GM21737 (cell line): ENCODE measurements around the gene DHRS7B.
A peak's percentile ranks its signal among the peaks of the same experiment; 100 is the strongest.
"Not testable (repeated sequence)": the region's sequence is repeated elsewhere in the genome, so short reads cannot be mapped to it uniquely, and the experiment has no call there.

Experiments
- ATAC-seq: cut with Tn5 transposase; IDR thresholded peaks from one replicate; pipeline ENCODE4 v1.9.1; 2021; ENCODE audit warnings: mild to moderate bottlenecking, moderate library complexity; ENCODE audit not compliant: unreplicated experiment

The DHRS7B gene

GRCh38 chr17:21202512-21202911 is 75.7 kb downstream of the DHRS7B start:
- ATAC-seq: no peak

- ATAC-seq: no peak
These were observed 78.2 kb downstream of the DHRS7B start for GRCh38 chr17:21204935-21205334.

- ATAC-seq: no peak
These were observed 81.6 kb downstream of the DHRS7B start for GRCh38 chr17:21208352-21208751.

- ATAC-seq: no peak
These were observed 82.9 kb downstream of the DHRS7B start for GRCh38 chr17:21209511-21210175.

DNA sequence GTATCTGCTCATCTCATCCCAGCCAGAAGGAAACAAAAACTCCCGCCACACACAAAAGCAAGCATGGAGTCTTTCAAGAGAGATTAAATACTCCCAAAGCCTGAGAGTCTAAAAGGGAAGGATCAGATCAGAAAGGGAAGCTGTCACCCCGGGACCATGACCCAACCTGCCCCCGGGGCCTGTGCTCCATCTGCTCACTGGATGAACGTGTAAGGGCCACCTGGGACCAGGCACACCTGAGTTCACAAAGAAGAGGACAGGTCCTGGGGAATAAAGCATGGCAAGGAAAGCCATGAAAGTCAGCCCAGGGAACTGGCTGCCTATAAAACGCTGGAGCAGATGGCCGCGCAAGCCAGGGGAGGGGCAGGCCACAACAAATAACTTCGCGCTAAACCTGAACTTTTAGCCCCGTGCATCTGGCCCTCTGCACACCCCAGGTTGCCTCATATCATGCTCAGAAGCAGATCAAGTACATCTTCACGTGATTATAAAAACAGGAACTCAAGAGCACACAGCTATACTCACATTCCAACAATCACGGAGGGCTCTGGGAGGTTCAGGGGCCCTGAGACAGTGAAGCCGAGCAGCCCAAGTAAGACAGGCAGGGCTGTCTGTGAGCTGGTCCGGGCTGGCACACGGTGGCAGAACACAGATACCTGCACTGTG is 83.8 kb downstream of the DHRS7B start:
- ATAC-seq: no peak

DNA sequence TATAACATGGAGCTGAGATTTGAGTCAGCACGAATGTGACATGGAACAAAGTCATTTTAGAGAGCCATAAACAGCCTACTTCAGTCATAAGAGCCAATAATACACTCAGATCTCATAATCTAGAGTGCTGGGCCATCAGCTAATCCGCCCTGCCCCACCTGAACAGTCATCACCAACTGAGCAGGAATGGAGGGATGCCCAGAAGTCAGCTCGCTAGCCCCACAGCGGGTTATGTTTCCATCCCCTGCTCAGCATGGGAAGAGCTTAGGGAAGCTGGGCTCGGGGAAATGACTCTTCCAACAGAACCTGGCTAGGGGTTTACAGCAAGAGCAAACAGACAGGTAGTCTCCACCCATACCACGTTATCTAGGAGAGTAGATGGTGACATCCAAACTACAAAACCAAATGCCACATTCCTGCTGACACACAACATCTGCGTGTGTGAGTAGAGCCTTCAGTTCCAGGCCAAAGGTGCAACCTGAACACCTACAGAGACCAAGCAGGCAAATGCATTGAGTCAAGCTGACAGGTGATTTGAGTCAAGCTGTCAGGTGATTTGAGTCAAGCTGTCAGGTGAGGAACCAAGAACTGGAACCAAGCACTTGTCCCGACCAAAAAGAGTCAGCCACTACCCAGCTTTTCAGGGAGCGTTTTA is 85.2 kb downstream of the DHRS7B start:
- no peak for ATAC-seq

DNA sequence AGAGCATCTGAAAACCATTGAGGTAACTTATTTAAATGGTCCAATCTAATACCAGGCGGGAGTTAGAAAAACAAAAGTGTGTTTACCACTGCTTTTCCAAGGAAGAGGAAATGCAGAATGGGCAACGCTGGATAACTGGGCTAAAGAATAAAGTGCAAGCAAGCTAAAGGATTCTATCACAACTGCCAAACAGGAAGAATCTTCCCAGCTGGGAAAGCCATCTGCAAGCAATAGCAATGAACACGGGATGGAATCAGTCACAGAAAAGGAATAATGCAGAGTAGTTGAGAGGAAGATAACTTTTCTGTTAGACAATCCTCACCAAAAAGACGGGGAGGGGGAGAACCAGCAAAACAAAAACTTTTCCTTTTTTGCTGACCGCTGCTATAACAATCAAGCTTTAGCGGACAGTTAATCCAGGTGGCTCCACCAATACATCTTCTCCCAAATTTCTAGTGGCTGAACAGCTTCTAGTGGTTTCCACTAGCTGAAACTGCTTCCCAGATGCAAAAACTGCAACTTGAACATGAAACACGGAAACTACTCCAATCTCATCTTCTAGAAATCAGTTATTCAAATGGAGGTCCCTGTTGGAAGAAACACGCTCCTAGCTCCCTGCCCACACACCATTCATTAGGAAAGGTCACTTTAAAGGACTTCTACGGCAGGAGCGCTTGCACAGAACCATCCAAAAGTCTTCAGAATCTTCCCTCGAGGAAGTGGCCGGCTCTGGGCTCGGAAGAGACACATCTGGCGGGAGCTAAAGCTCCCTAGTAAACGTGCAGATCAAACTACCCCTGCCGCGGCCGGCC is 86.3 kb downstream of the DHRS7B start:
- ATAC-seq: no peak

DNA sequence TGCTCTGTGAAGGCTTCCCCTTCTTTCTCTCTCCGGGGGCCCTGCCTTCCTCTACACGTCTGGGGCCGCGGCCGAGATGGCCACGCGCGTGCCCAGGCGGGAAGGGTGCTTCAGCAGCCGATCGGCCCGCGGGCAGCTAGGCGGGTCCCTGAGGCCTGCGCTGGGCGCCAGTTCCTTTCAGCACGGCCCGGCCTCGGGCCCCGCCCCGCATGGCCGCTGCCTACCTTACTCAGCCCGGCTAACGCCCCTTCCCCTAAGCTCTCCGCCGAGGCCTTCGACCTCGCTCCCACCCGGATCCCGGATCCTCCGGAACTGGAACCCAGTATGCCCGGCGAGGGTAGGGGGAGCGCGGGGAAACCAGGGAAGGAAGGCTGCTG is 86.9 kb downstream of the DHRS7B start:
- ATAC-seq: peak; percentile 11

DNA sequence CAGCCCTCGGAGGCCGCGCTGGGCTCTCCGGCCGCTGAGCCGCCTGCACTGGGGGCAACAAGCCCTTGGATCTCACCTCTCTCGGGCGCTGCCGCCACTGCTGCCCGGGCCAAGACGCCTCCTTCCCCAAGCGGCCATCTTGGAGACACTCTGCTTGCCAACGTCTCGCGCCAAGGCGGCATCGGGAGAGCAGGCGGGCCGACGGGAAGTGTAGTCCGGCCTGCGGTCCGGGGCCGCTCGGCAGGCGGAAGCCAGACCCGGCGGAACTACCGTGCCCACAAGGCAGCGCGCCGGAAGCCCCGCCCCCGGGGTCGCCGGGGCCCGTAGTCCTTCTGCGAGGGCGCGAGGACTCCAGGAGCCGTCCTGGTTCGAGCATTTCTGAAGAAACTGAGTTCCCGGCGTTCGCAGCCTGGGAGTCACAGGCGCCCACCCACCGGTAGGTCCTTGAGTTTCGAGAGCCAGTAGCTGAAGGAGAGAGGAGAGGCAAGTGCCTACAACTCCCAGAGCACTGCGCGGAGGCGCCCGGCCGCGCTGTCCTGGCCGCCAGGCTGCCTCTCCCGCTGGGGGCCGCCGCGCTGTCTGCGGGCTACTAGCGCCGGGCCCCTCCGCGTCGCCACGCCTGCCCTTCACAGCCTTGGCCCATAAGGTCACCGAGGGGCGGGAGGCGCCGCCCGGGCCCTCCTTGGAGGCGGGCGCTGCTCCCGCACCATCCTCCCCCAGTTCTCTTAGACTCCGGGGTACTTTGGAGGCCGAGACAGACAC is 87.4 kb downstream of the DHRS7B start, which contains the start of gene TMEM11:
TMEM11 (minus strand) TSS at position 147 of the 762 bp plus-strand sequence; CDS start at position 138, 9 bp downstream.
- ATAC-seq: peak; percentile 85

DNA sequence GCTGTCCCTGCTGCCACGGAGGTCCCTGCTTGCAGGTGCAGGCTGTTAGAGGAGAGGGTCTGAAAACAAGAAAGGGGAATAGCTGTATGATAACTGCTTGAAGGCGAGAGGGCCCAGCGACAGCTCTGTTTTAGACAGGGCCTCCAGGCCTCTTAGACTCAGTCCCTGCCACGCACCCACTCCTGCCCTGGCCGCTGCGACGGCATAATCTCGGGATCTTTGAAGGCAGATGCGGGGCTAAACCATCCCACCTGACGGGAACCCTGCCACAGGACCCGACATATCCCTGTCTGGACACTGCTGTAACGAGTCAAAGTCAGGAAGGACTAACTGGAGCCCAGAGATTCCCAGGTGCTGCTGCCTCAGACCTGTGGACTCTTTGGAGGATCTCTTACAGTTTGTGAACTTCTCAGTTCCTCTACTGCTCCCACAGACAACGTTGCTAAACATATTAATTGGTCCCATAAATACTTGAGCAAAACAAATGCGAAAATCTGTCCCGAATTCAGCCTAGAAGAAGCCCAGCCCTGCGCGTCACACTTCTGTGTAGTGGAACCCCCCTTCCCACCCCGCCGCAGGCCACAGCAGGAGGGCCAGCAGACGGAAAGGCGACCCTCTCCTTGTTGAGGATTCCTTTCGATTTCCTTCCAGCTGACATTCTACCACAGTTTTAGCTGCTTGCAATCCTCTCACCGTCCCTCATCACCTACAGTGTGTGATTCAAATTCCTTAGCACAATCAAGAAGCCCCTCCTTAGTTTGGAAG is 88.2 kb downstream of the DHRS7B start:
- ATAC-seq: peak; percentile 9

- ATAC-seq: no peak
These were observed 89.2 kb downstream of the DHRS7B start for GRCh38 chr17:21215935-21216334.

GRCh38 chr17:21217346-21217745 is 90.6 kb downstream of the DHRS7B start:
- ATAC-seq: no peak

GRCh38 chr17:21218101-21218500 is 91.3 kb downstream of the DHRS7B start:
- no peak for ATAC-seq

DNA sequence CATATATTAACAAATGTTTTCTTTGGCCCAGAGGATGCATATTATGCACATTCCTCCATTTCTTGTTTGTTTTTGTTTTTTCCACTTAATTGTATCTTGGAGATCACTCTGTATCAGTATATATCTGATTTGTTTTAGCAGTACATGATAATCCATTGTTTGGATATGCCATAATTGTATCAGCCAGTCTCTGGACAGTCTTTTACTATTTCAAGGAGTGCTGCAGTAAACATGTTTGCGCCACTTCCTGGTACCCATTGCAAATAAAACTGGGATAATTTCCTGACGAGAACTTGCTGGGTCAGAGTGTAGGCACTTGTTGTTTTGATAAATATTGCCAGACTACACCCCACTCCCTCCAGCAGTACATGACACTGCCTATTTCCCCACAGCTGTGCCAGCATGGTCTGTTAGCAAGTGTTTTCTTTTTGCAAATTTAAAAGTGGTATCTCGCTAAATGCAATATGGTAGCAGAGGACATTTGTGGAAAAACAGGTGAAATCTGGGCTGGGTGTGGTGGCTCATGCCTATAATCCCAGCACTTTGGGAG is 92.1 kb downstream of the DHRS7B start:
- ATAC-seq: no peak

DNA sequence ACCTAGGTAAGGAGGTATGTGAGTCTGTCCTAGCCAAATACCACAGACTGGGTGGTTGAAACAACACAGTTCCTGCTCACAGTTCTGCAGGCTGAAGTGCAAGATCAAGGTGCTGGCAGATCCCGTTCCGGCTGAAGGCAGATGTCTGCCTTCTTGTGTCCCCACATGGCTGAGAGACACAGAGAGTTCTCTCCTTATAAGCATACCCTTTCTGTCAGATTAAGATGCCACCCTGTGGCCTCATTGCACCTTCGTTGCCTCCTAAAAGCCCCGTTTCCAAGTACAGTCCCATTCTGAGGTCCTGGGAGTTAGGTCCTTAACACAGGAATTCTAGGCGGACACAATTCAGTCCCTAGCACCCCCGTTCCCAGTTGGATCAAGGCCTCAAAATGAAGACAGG is 96.3 kb downstream of the DHRS7B start:
- ATAC-seq: no peak

- not testable (repeated sequence) for ATAC-seq
These were observed 100.5 kb downstream of the DHRS7B start for GRCh38 chr17:21227277-21227676.

- no peak for ATAC-seq
These were observed 101.3 kb downstream of the DHRS7B start for GRCh38 chr17:21228111-21228510.

GRCh38 chr17:21228845-21229244 is 102.1 kb downstream of the DHRS7B start:
- no peak for ATAC-seq

DNA sequence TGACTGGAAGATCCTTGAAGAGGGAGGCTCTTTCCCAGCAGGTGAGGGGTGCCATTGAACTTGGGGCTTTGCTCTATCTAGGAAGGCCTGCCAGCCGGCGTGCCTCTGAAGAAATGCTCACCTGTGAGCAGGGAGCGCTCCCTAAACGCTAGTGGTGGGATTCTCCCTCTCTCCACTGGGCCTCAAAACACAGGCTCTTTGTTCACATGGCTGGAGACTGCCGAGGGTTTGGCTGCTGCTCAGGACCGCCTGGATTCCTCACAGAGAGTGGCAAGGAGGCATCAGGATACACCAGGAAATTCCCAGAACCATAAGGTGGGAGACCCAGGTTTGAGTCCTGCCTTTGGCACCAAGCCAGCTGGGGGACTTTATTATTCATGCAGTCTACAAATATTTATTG is 104.8 kb downstream of the DHRS7B start:
- no peak for ATAC-seq
